Psoas muscle (tissue), 8 donors: ENCODE data around the gene ZNF227. TPM values are rescaled to one million over a fixed set of nuclear protein-coding genes. Genes with fewer than 3 reads are reported as not detected.

Source experiments
- ATAC-seq, 4 donors: fragments of 200-7000 bp; cut with Tn5 transposase; one replicate each; pipeline ENCODE4 v1.9.1; 2020; ENCODE audit warnings: moderate library complexity in 3 of 4, mild to moderate bottlenecking in 2 of 4
- DNase-seq, 2 donors: peaks; one replicate each; pipeline ENCODE4 v3.0.0-alpha.2; 2020
- H3K27ac ChIP-seq: fragments of 200-600 bp; one replicate; pipeline ENCODE4 v1.8.0; 2022
- H3K27me3 ChIP-seq, 3 donors: fragments of 200-600 bp in 1 of 3; one replicate each; pipeline versions ENCODE4 v1.6.1 to v1.8.0; 2013 to 2022; ENCODE audit warnings: low read length in 2 of 3, mild to moderate bottlenecking in 2 of 3, moderate library complexity in 1 of 3; ENCODE audit not compliant: insufficient read depth in 3 of 3
- H3K36me3 ChIP-seq, 2 donors: fragments of 200-600 bp in 1 of 2; one replicate each; pipeline versions ENCODE4 v1.6.1 to v1.8.0; 2013 to 2022; ENCODE audit warnings: low read depth in 1 of 2, mild to moderate bottlenecking in 1 of 2, moderate library complexity in 1 of 2; ENCODE audit not compliant: insufficient read depth in 1 of 2
- H3K4me1 ChIP-seq: fragments of 200-600 bp; one replicate; pipeline ENCODE4 v1.8.0; 2022
- H3K4me3 ChIP-seq: fragments of 200-600 bp; one replicate; pipeline ENCODE4 v1.8.0; 2022; ENCODE audit warnings: mild to moderate bottlenecking
- H3K9me3 ChIP-seq: fragments of 200-600 bp; one replicate; pipeline ENCODE4 v1.8.0; 2022
- CTCF ChIP-seq: fragments of 200-600 bp; IDR thresholded peaks from one replicate; pipeline ENCODE4 v1.8.0; 2022; ENCODE audit warnings: antibody characterized with exemption
- WGBS, 3 donors: extraction: QIAGEN DNeasy Blood & Tissue Kit; methylation state at CpG; one replicate each; pipeline versions ENCODE4 v1.1.6 to v1.1.7; 2013; 5-methylcytosine and 5-hydroxymethylcytosine counted together
- intact Hi-C, 2 donors: fragments of 100-400 bp; cut with DNase I; formaldehyde crosslinking; loops; one replicate each; pipeline versions ENCODE4 v1.11.0 to v1.14.2; 2022
- polyA plus RNA-seq, 3 donors: library from polyadenylated mRNA; stranded (reverse); fragments of 200-250 nt; gene quantifications; one replicate each; pipeline ENCODE4 v1.2.3, GENCODE V29; 2013
- total RNA-seq, 4 donors: library from RNA; stranded (reverse); fragmentation: NEBNext Ultra II Directional in 2 of 4; extraction: Animal tissue kit (Norgen Biotek cat#: 25700) in 2 of 4; gene quantifications; one replicate each; pipeline versions ENCODE4 v1.2.1 to v1.2.4, GENCODE V29; 2021 to 2023
- donor health status: healthy with polysubstance abuse.
- donor health status: DM: no; HTN: no; CAD: no; lungs with moderate emphysema.
- donor health status: Bipolar disorder and iron deficiency.
- donor health status: healthy.
- donor health status: DM: yes; HTN: yes; CAD: no.
- donor health status: DM: no; HTN: no; CAD: no.
- donor health status: DM: no; HTN: no; CAD: no.
- donor health status: DM: yes; HTN: yes; CAD: no.

Gene ZNF227
- total and polyA plus RNA-seq, 7 donors: 2.3 to 10.8 (median 9.8) TPM

DNA sequence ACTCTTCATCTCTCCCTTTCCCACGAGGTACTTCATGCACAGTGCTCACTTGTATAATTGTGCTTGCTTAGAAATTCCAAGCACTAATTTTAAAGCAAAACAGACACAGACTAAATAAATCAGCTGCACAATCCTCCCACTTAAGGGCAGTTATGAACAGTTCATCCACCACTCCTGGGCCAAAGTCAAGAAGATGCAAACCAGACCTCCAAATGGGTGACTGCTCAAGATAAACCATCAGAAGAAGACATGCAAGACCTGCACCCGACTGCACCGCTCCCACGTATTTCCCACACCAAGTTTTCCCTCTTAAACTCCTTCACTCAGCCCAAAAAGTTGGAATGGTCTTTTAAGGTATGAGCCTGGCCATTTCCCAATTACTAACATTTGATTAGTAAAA, 72.6 kb downstream of the ZNF227 start:
- Histone ChIP-seq H3K4me3 (no peak overlapping the region), H3K4me1 (no peaks in the 10 kb centered on the region), H3K9me3 (peaks cover 80% of the 10 kb centered on the region), H3K27me3 (no peaks in the 10 kb centered on the region), H3K36me3 (peaks cover 23 to 40% of the 10 kb centered on the region in 2 donors), H3K27ac (no peak overlapping the region)
- no peak for TF ChIP-seq CTCF
- ATAC-seq (no peak), DNase-seq (no peak)
- WGBS, 3 donors: 89 to 94% (median 93%) methylated on average over 4 of the region's 4 CpGs
- intact Hi-C loops: no loop called here

Other genes starting within 250 kb of the ZNF227 start
- 1 to 10 TPM; 1.5 to 4.0 (median 2.5) TPM for gene ZNF155, start 228.3 kb upstream of the ZNF227 start, total RNA-seq
- 1 to 10 TPM; 1.5 to 2.3 (median 1.6) TPM for gene ZNF155, start 228.3 kb upstream of the ZNF227 start, polyA plus RNA-seq
- 1 to 10 TPM in 3 of 4 donors, under 1 TPM in 1; 0.25 to 1.8 (median 1.2) TPM for gene ZNF230, start 209.6 kb upstream of the ZNF227 start, total RNA-seq
- gene ZNF230, start 209.6 kb upstream of the ZNF227 start, polyA plus RNA-seq: 1 to 10 TPM in 1 of 3 donors, under 1 TPM in 2; 0.39 to 1.6 (median 0.55) TPM
- 1 to 10 TPM in 3 of 4 donors, under 1 TPM in 1; 0.47 to 1.9 (median 1.6) TPM for gene ZNF222, start 187.2 kb upstream of the ZNF227 start, total RNA-seq
- gene ZNF222, start 187.2 kb upstream of the ZNF227 start, polyA plus RNA-seq: 1 to 10 TPM; 2.1 to 4.0 (median 2.4) TPM
- 1 to 10 TPM in 1 of 4 donors, under 1 TPM in 3; 0.19 to 1.5 (median 0.64) TPM for gene ZNF223, start 160.5 kb upstream of the ZNF227 start, total RNA-seq
- 1 to 10 TPM; 1.4 to 2.3 (median 1.6) TPM for gene ZNF223, start 160.5 kb upstream of the ZNF227 start, polyA plus RNA-seq
- gene ZNF284, start 140.4 kb upstream of the ZNF227 start, total RNA-seq: 1 to 10 TPM in 2 of 4 donors, under 1 TPM in 2; 0.66 to 1.1 (median 0.91) TPM
- under 1 TPM; 0.32 to 0.82 (median 0.40) TPM for gene ZNF284, start 140.4 kb upstream of the ZNF227 start, polyA plus RNA-seq
- gene ZNF224, start 118.2 kb upstream of the ZNF227 start, total RNA-seq: 10 to 100 TPM in 1 of 4 donors, 1 to 10 TPM in 3; 3.6 to 10.2 (median 6.4) TPM
- 1 to 10 TPM; 3.2 to 6.8 (median 3.3) TPM for gene ZNF224, start 118.2 kb upstream of the ZNF227 start, polyA plus RNA-seq
- gene ZNF225, start 99.1 kb upstream of the ZNF227 start, total RNA-seq: 1 to 10 TPM in 3 of 4 donors, under 1 TPM in 1; 0.61 to 2.9 (median 1.4) TPM
- gene ZNF225, start 99.1 kb upstream of the ZNF227 start, polyA plus RNA-seq: 1 to 10 TPM in 1 of 3 donors, under 1 TPM in 2; 0.46 to 1.4 (median 0.66) TPM
- 1 to 10 TPM; 4.0 to 6.4 (median 4.1) TPM for gene ZNF234, start 71.0 kb upstream of the ZNF227 start, total RNA-seq
- 1 to 10 TPM; 1.1 to 6.5 (median 1.6) TPM for gene ZNF234, start 71.0 kb upstream of the ZNF227 start, polyA plus RNA-seq
- 1 to 10 TPM; 4.4 to 8.6 (median 7.8) TPM for gene ZNF226, start 47.4 kb upstream of the ZNF227 start, total RNA-seq
- 10 to 100 TPM in 1 of 3 donors, 1 to 10 TPM in 2; 2.5 to 12.0 (median 4.2) TPM for gene ZNF226, start 47.4 kb upstream of the ZNF227 start, polyA plus RNA-seq
- 1 to 10 TPM in 2 of 4 donors, under 1 TPM in 2; 0.25 to 4.5 (median 1.1) TPM for gene ZNF233, start 47.4 kb downstream of the ZNF227 start, total RNA-seq
- gene ZNF233, start 47.4 kb downstream of the ZNF227 start, polyA plus RNA-seq: 1 to 10 TPM in 1 of 3 donors, under 1 TPM in 2; 0.34 to 2.1 (median 0.77) TPM
- 1 to 10 TPM; 1.4 to 2.6 (median 2.1) TPM for gene ZNF235, start 92.5 kb downstream of the ZNF227 start, total RNA-seq
- gene ZNF235, start 92.5 kb downstream of the ZNF227 start, polyA plus RNA-seq: 1 to 10 TPM; 1.1 to 3.2 (median 1.5) TPM
- 1 to 10 TPM; 1.4 to 4.8 (median 1.7) TPM for gene ZNF112, start 144.1 kb downstream of the ZNF227 start, total RNA-seq
- 1 to 10 TPM in 1 of 3 donors, under 1 TPM in 2; 0.70 to 1.5 (median 0.91) TPM for gene ZNF112, start 144.1 kb downstream of the ZNF227 start, polyA plus RNA-seq
- 1 to 10 TPM in 3 of 4 donors, under 1 TPM in 1; 0.86 to 4.3 (median 1.4) TPM for gene ZNF285, start 189.1 kb downstream of the ZNF227 start, total RNA-seq
- 1 to 10 TPM in 2 of 3 donors, under 1 TPM in 1; 0.96 to 2.6 (median 1.6) TPM for gene ZNF285, start 189.1 kb downstream of the ZNF227 start, polyA plus RNA-seq
- gene ZNF229, start 235.9 kb downstream of the ZNF227 start, total RNA-seq: 1 to 10 TPM; 1.6 to 2.9 (median 2.1) TPM
- 1 to 10 TPM in 2 of 3 donors, under 1 TPM in 1; 0.58 to 6.3 (median 1.3) TPM for gene ZNF229, start 235.9 kb downstream of the ZNF227 start, polyA plus RNA-seq